SK-N-SH (cell line): Measurements from ENCODE around the gene SMIM32. TPM values are rescaled to one million over a fixed set of nuclear protein-coding genes. Genes with fewer than 3 reads are reported as not detected.

Experiments
- CTCF ChIA-PET: fragments of 300-600, 350-600 bp; formaldehyde crosslinking; extraction: SDS; loops from one replicate; lab custom pipeline; 2021; lab: Yijun Ruan, JAX
- POLR2A ChIA-PET: fragments of 350-600 bp; sonication (Branson Sonifier 250); formaldehyde crosslinking; extraction: SDS; loops from one replicate; lab custom pipeline; 2020; ENCODE audit warnings: antibody characterized with exemption, inconsistent platforms; lab: Yijun Ruan, JAX
- DNase-seq: peaks from one replicate; pipeline ENCODE4 v3.0.0; 2012
- H2AFZ ChIP-seq: fragments of 200-600 bp; sonication (generic); 2 replicates; pipeline ENCODE4 v1.8.1; 2016; ENCODE audit warnings: antibody characterized with exemption, mild to moderate bottlenecking, low read depth
- H3F3A ChIP-seq: fragments of 200-600 bp; sonication (generic); replicated peaks from 2 replicates; pipeline ENCODE3; 2016; ENCODE audit warnings: antibody characterized with exemption, mild to moderate bottlenecking; ENCODE audit not compliant: insufficient read depth
- H3K27ac ChIP-seq, 2 experiments: fragments of 200-500 bp in 1 of 2; fragments of 200-600 bp in 1 of 2; sonication (Bioruptor generic) in 1 of 2; sonication (generic), shearing (Covaris generic) in 1 of 2; 2 replicates each; pipeline versions ENCODE4 v1.5.1 to v1.6.1; 2014 to 2016; ENCODE audit warnings: low read depth in 2 of 2, inconsistent platforms in 1 of 2, low read length in 1 of 2, mild to moderate bottlenecking in 1 of 2, mixed read lengths in 1 of 2
- H3K27me3 ChIP-seq: fragments of 200-600 bp; sonication (generic), shearing (Covaris generic); 2 replicates; pipeline ENCODE4 v1.6.1; 2016; ENCODE audit warnings: mixed run types; ENCODE audit not compliant: insufficient read depth
- H3K36me3 ChIP-seq, 2 experiments: fragments of 200-500 bp in 1 of 2; fragments of 200-600 bp in 1 of 2; sonication (Bioruptor generic) in 1 of 2; sonication (generic) in 1 of 2; replicated peaks in 1 of 2; 2 replicates each; pipeline versions ENCODE3 to v1.5.1; 2014 to 2016; ENCODE audit warnings: low read length in 1 of 2, mild to moderate bottlenecking in 1 of 2; ENCODE audit not compliant: insufficient read depth in 2 of 2, control insufficient read depth in 1 of 2
- H3K4me1 ChIP-seq, 2 experiments: fragments of 200-500 bp in 1 of 2; fragments of 200-600 bp in 1 of 2; sonication (Bioruptor generic) in 1 of 2; sonication (generic), shearing (Covaris generic) in 1 of 2; 2 replicates each; pipeline versions ENCODE4 v1.5.1 to v1.6.1; 2014 to 2016; ENCODE audit warnings: low read depth in 1 of 2, low read length in 1 of 2, mixed run types in 1 of 2; ENCODE audit not compliant: insufficient read depth in 2 of 2, control insufficient read depth in 1 of 2
- H3K4me2 ChIP-seq: fragments of 200-600 bp; sonication (generic), shearing (Covaris generic); 2 replicates; pipeline ENCODE4 v1.6.1; 2017; ENCODE audit warnings: mixed run types
- H3K4me3 ChIP-seq, 2 experiments: fragments of 200-500 bp in 1 of 2; fragments of 200-600 bp in 1 of 2; sonication (Bioruptor generic) in 1 of 2; sonication (generic), shearing (Covaris generic) in 1 of 2; 2 replicates each; pipeline versions ENCODE4 v1.5.1 to v1.8.1; 2014 to 2016; ENCODE audit warnings: low read depth in 2 of 2, inconsistent platforms in 1 of 2, low read length in 1 of 2, mild to moderate bottlenecking in 1 of 2, mixed read lengths in 1 of 2, moderate library complexity in 1 of 2
- H3K79me2 ChIP-seq: fragments of 200-600 bp; sonication (generic); 2 replicates; pipeline ENCODE4 v1.8.1; 2017; ENCODE audit warnings: mild to moderate bottlenecking; ENCODE audit not compliant: insufficient read depth
- H3K9ac ChIP-seq: fragments of 200-600 bp; sonication (generic); 2 replicates; pipeline ENCODE4 v1.6.1; 2017; ENCODE audit warnings: mixed run types
- H3K9me2 ChIP-seq: fragments of 200-600 bp; sonication (generic); 2 replicates; pipeline ENCODE4 v1.6.1; 2017; ENCODE audit warnings: mixed run types
- H3K9me3 ChIP-seq: fragments of 200-600 bp; sonication (generic); 2 replicates; pipeline ENCODE4 v1.6.1; 2017; ENCODE audit warnings: mixed run types, mild to moderate bottlenecking, moderate library complexity
- H4K20me1 ChIP-seq: fragments of 200-600 bp; sonication (generic); 2 replicates; pipeline ENCODE4 v1.6.1; 2017; ENCODE audit warnings: mild to moderate bottlenecking, mixed run types; ENCODE audit not compliant: insufficient read depth
- CHD2 ChIP-seq: fragments of 150-350 bp; IDR thresholded peaks from 2 replicates; pipeline ENCODE4 v1.6.1; 2018; ENCODE audit warnings: low read length; ENCODE audit not compliant: partially characterized antibody
- CTCF ChIP-seq: fragments of 200-600 bp; sonication (generic); IDR thresholded peaks from 2 replicates; pipeline ENCODE4 v1.6.1; 2017; ENCODE audit warnings: antibody characterized with exemption, mild to moderate bottlenecking, moderate library complexity
- ELF1 ChIP-seq: IDR thresholded peaks from 2 replicates; pipeline ENCODE4 v1.4.0; 2012
- EP300 ChIP-seq, 2 experiments: IDR thresholded peaks; 2 replicates each; pipeline versions ENCODE4 v1.4.0 to v1.6.1; 2012; ENCODE audit warnings: borderline replicate concordance in 1 of 2, low read depth in 1 of 2, low read length in 1 of 2
- IRF3 ChIP-seq: fragments of 150-350 bp; IDR thresholded peaks from 2 replicates; pipeline ENCODE4 v1.6.1; 2016; ENCODE audit warnings: mild to moderate bottlenecking, low read depth, low read length
- JUND ChIP-seq: IDR thresholded peaks from 2 replicates; pipeline ENCODE4 v1.4.0; 2012
- MAX ChIP-seq: IDR thresholded peaks from 2 replicates; pipeline ENCODE4 v1.4.0; 2012; ENCODE audit warnings: low read depth
- MEF2A ChIP-seq: IDR thresholded peaks from 2 replicates; pipeline ENCODE4 v1.4.0; 2012; ENCODE audit warnings: low read depth, borderline replicate concordance
- PBX3 ChIP-seq: IDR thresholded peaks from 2 replicates; pipeline ENCODE4; 2012
- POLR2AphosphoS5 ChIP-seq: IDR thresholded peaks from 2 replicates; pipeline ENCODE4 v1.6.1; 2012; ENCODE audit warnings: low read depth, low read length
- RAD21 ChIP-seq: IDR thresholded peaks from 2 replicates; pipeline ENCODE4 v1.6.1; 2012; ENCODE audit warnings: mild to moderate bottlenecking, low read length
- REST ChIP-seq: IDR thresholded peaks from 2 replicates; pipeline ENCODE4 v1.6.1; 2012; ENCODE audit warnings: mild to moderate bottlenecking, low read depth, low read length, moderate library complexity
- RFX5 ChIP-seq: IDR thresholded peaks from 2 replicates; pipeline ENCODE4 v1.6.1; 2012; ENCODE audit warnings: mild to moderate bottlenecking, improper control_type of control experiment, low read length
- RXRA ChIP-seq: IDR thresholded peaks from 2 replicates; pipeline ENCODE4 v1.4.0; 2012; ENCODE audit warnings: low read depth, mild to moderate bottlenecking, borderline replicate concordance
- SIN3A ChIP-seq: IDR thresholded peaks from 2 replicates; pipeline ENCODE4 v1.6.1; 2012; ENCODE audit warnings: low read depth, mild to moderate bottlenecking, low read length, moderate library complexity, borderline replicate concordance
- SMC3 ChIP-seq: IDR thresholded peaks from 2 replicates; pipeline ENCODE4 v1.6.1; 2012; ENCODE audit warnings: low read depth, low read length, improper control_type of control experiment
- whole genome bisulfite sequencing: methylation state at CpG from one replicate; pipeline ENCODE4 v1.1.6; 2017; ENCODE audit warnings: low lambda C conversion rate; 5-methylcytosine and 5-hydroxymethylcytosine counted together
- polyA plus RNA-seq, 3 experiments: library from polyadenylated mRNA; depleted of rRNA; stranded (reverse); fragments of >200 nt; gene quantifications; 2 replicates each; pipeline ENCODE4 v1.2.3, GENCODE V29; 2012

The SMIM32 gene
- polyA plus RNA-seq, 1 of the 3 experiments (the other 2 are of a cell fraction) = 0.25 TPM

GRCh38 chr5:136222580-136223235 lies 29.7 kb upstream of the SMIM32 start:
- no peak for DNase-seq
- H3K27me3 ChIP-seq = no peaks in the 10 kb centered on the region
- no peak overlapping the region for H2AFZ ChIP-seq
- H3K27ac ChIP-seq = no peak overlapping the region
- no peaks in the 10 kb centered on the region for H3K36me3 ChIP-seq
- H3K4me1 ChIP-seq = no peaks in the 10 kb centered on the region
- H3F3A ChIP-seq = no peaks in the 10 kb centered on the region
- no peaks in the 10 kb centered on the region for H4K20me1 ChIP-seq
- no peaks in the 10 kb centered on the region for H3K79me2 ChIP-seq
- H3K9me3 ChIP-seq = no peaks in the 10 kb centered on the region
- no peaks in the 10 kb centered on the region for H3K9me2 ChIP-seq
- ChIA-PET CTCF (interaction anchor here (1.2 to 7.3 kb wide), 3 partner anchors 11 to 662 kb away, joined by 3 to 57 read pairs (median 5); no protein-coding TSS in a partner anchor), POLR2A (no interaction called here)
- 41% methylated on average over 4 of the region's 4 CpGs for WGBS
- H3K9ac ChIP-seq = no peak overlapping the region
- no peak overlapping the region for H3K4me3 ChIP-seq
- H3K4me2 ChIP-seq = no peak overlapping the region
- TF ChIP-seq SIN3A = no peak

- Histone ChIP-seq H2AFZ (no peak overlapping the region), H3K4me3 (no peak overlapping the region), H3K27me3 (no peaks in the 10 kb centered on the region), H3K9me2 (no peaks in the 10 kb centered on the region), H4K20me1 (no peaks in the 10 kb centered on the region), H3K9ac (no peak overlapping the region), H3K9me3 (no peaks in the 10 kb centered on the region), H3K36me3 (no peaks in the 10 kb centered on the region), H3F3A (no peaks in the 10 kb centered on the region), H3K79me2 (no peaks in the 10 kb centered on the region), H3K27ac (no peak overlapping the region), H3K4me1 (no peaks in the 10 kb centered on the region), H3K4me2 (no peak overlapping the region)
- WGBS = 58% methylated on average over 4 of the region's 4 CpGs
- POLR2A ChIA-PET = no interaction called here
- no peak for DNase-seq
- TF ChIP-seq PBX3 = no peak
- TF ChIP-seq CTCF = no peak
- no peak for TF ChIP-seq IRF3
- TF ChIP-seq JUND = no peak
- no peak for TF ChIP-seq MAX
- TF ChIP-seq EP300 (IDR thresholded peaks at IDR 0.05; ENCODE audit: borderline replicate concordance in 1 of 2, low read depth in 1 of 2, low read length in 1 of 2) = no peak
- no peak for TF ChIP-seq POLR2AphosphoS5
- TF ChIP-seq SMC3 = no peak
- TF ChIP-seq REST = no peak
- TF ChIP-seq RXRA = no peak
- no peak for TF ChIP-seq RFX5
- no peak for TF ChIP-seq MEF2A
- TF ChIP-seq CHD2 = no peak
- no peak for TF ChIP-seq RAD21
- TF ChIP-seq SIN3A = no peak
- TF ChIP-seq ELF1 = no peak
- CTCF ChIA-PET = interaction anchor here (1.2 to 7.3 kb wide), 2 partner anchors 9 to 333 kb away, joined by 5 to 57 read pairs; no protein-coding TSS in a partner anchor
Measured at GRCh38 chr5:136221340-136221739, 28.4 kb upstream of the SMIM32 start.
